CD14-positive monocyte (primary cell): ENCODE data around the gene RNASEL. TPM values are rescaled to one million over a fixed set of nuclear protein-coding genes. Genes with fewer than 3 reads are reported as not detected.
"Not testable (repeated sequence)": the region's sequence is repeated elsewhere in the genome, so short reads cannot be mapped to it uniquely, and the experiment has no call there.

Source experiments
- DNase-seq, 3 donors: peaks; one replicate each; pipeline ENCODE4 v3.0.0-alpha.2; 2011 to 2022
- H2AFZ ChIP-seq: 2 replicates; pipeline ENCODE4 v1.6.0; 2012; ENCODE audit warnings: mild to moderate bottlenecking, low read depth, low read length, inconsistent platforms; ENCODE audit not compliant: insufficient read depth, poor library complexity, severe bottlenecking
- H3K27ac ChIP-seq, 2 donors: 1 replicate in 1 of 2; 2 replicates in 1 of 2; pipeline ENCODE4 v1.5.1; 2012 to 2013; ENCODE audit warnings: low read length in 2 of 2, control low read depth in 1 of 2, inconsistent platforms in 1 of 2, low read depth in 1 of 2, mild to moderate bottlenecking in 1 of 2
- H3K27me3 ChIP-seq, 2 donors: one replicate each; pipeline versions ENCODE4 v1.6.0 to v1.6.1; 2011 to 2013; ENCODE audit warnings: low read length in 2 of 2; ENCODE audit not compliant: control insufficient read depth in 2 of 2, insufficient read depth in 2 of 2
- H3K36me3 ChIP-seq, 2 donors: replicated peaks in 1 of 2; 1 replicate in 1 of 2; 2 replicates in 1 of 2; pipeline versions ENCODE4 v1.5.1 to v1.6.1; 2012 to 2013; ENCODE audit warnings: low read length in 2 of 2, control low read depth in 1 of 2, inconsistent platforms in 1 of 2, mild to moderate bottlenecking in 1 of 2; ENCODE audit not compliant: insufficient read depth in 2 of 2, control insufficient read depth in 1 of 2
- H3K4me1 ChIP-seq, 2 donors: 1 replicate in 1 of 2; 2 replicates in 1 of 2; pipeline versions ENCODE4 v1.5.1 to v1.6.1; 2012 to 2013; ENCODE audit warnings: low read length in 2 of 2, control low read depth in 1 of 2, inconsistent platforms in 1 of 2, mild to moderate bottlenecking in 1 of 2, moderate library complexity in 1 of 2; ENCODE audit not compliant: insufficient read depth in 2 of 2, control insufficient read depth in 1 of 2
- H3K4me2 ChIP-seq: replicated peaks from 2 replicates; pipeline ENCODE3; 2012; ENCODE audit warnings: low read length, moderate library complexity, mild to moderate bottlenecking; ENCODE audit not compliant: poor library complexity, severe bottlenecking; ENCODE audit errors: extremely low read depth
- H3K4me3 ChIP-seq, 3 experiments: fragments of 200-600 bp in 1 of 3; sonication (generic) in 1 of 3; replicated peaks in 1 of 3; 1 replicate in 2 of 3; 2 replicates in 1 of 3; pipeline ENCODE4 v1.5.1; 2011 to 2013; ENCODE audit warnings: low read length in 3 of 3, mild to moderate bottlenecking in 3 of 3, control low read depth in 2 of 3, low read depth in 2 of 3, inconsistent platforms in 1 of 3, moderate library complexity in 1 of 3
- H3K79me2 ChIP-seq: 2 replicates; pipeline ENCODE4 v1.6.0; 2012; ENCODE audit warnings: mild to moderate bottlenecking, control low read depth, inconsistent platforms, low read length, moderate library complexity; ENCODE audit not compliant: insufficient read depth
- H3K9ac ChIP-seq: 2 replicates; pipeline ENCODE4 v1.6.0; 2017; ENCODE audit warnings: low read length, mild to moderate bottlenecking; ENCODE audit not compliant: insufficient read depth, poor library complexity, severe bottlenecking
- H3K9me3 ChIP-seq, 2 donors: replicated peaks in 1 of 2; 1 replicate in 1 of 2; 2 replicates in 1 of 2; pipeline versions ENCODE4 v1.5.1 to v1.6.1; 2012 to 2013; ENCODE audit warnings: low read length in 2 of 2, control low read depth in 1 of 2; ENCODE audit not compliant: control insufficient read depth in 1 of 2, insufficient read depth in 1 of 2
- H4K20me1 ChIP-seq: 2 replicates; pipeline ENCODE4 v1.6.0; 2012; ENCODE audit warnings: mild to moderate bottlenecking, low read length, control low read depth, moderate library complexity; ENCODE audit not compliant: insufficient read depth
- H3K27ac Mint-ChIP-seq, 7 donors: one replicate each; pipeline ENCODE4 v1.8.0; 2020; ENCODE audit warnings: mild to moderate bottlenecking in 7 of 7, mixed read lengths in 7 of 7, moderate library complexity in 6 of 7, inconsistent platforms in 2 of 7
- H3K27me3 Mint-ChIP-seq, 3 donors: one replicate each; pipeline ENCODE4 v1.8.0; 2021 to 2022; ENCODE audit warnings: low read depth in 3 of 3, mild to moderate bottlenecking in 3 of 3, mixed read lengths in 3 of 3, moderate library complexity in 3 of 3, inconsistent platforms in 1 of 3
- H3K36me3 Mint-ChIP-seq, 2 donors: one replicate each; pipeline ENCODE4 v1.8.0; 2020; ENCODE audit warnings: mixed read lengths in 2 of 2, inconsistent platforms in 1 of 2, mild to moderate bottlenecking in 1 of 2
- H3K4me1 Mint-ChIP-seq: one replicate; pipeline ENCODE4 v1.8.0; 2020; ENCODE audit warnings: mild to moderate bottlenecking, mixed read lengths
- H3K4me3 Mint-ChIP-seq, 2 donors: one replicate each; pipeline ENCODE4 v1.8.0; 2020; ENCODE audit warnings: mild to moderate bottlenecking in 2 of 2, mixed read lengths in 2 of 2, moderate library complexity in 1 of 2
- H3K9me3 Mint-ChIP-seq, 7 donors: one replicate each; pipeline ENCODE4 v1.8.0; 2020 to 2022; ENCODE audit warnings: mixed read lengths in 7 of 7, mild to moderate bottlenecking in 6 of 7, moderate library complexity in 6 of 7, inconsistent platforms in 2 of 7
- WGBS: methylation state at CpG from one replicate; pipeline ENCODE4 v1.1.5; 2013; ENCODE audit warnings: missing lambda C conversion rate; ENCODE audit not compliant: insufficient coverage; 5-methylcytosine and 5-hydroxymethylcytosine counted together
- intact Hi-C, 2 donors: fragments of 100-400 bp; cut with micrococcal nuclease; formaldehyde crosslinking; loops; one replicate each; pipeline versions ENCODE4 v1.15.0 to v1.15.1; 2023
- polyA plus RNA-seq, 3 donors: library from polyadenylated mRNA; depleted of rRNA in 1 of 3; unstranded in 2 of 3; stranded (reverse) in 1 of 3; fragments of 300-500 nt in 2 of 3; fragments of >200 nt in 1 of 3; fragmentation: Illumina TruSeq in 2 of 3; gene quantifications; 1 replicate in 2 of 3; 2 replicates in 1 of 3; pipeline ENCODE4 v1.2.3, GENCODE V29; 2012 to 2021
- TF ChIP-seq, protein P1 (sequence below): fragments of 200-600 bp; IDR thresholded peaks from one replicate; pipeline ENCODE4 v1.8.0; 2022; ENCODE audit warnings: antibody characterized with exemption, mild to moderate bottlenecking

The RNASEL gene
- polyA plus RNA-seq, 3 donors = 6.9 to 12.3 (median 7.9) TPM

DNA sequence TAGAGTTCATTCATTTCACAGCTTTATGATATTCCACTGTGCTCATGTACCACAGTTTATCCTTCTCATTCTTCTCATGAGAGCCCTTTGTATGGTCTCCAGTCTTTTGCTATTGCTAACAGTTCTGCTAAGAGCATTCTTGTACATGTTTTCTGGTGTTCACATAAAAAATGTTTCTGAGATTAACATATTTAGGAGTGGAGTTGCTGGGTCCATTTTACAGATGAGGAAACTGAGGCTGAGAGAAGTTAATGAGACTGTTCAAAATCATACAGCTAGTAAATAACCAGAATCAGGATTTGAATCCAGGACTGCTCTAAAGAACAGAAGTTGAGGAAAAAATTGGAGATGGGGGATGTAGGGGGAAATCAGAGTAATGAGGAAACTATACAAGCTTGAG is 44.0 kb upstream of the RNASEL start:
- H4K20me1 ChIP-seq = no peaks in the 10 kb centered on the region
- DNase-seq = no peak
- TF ChIP-seq, protein P1, sequence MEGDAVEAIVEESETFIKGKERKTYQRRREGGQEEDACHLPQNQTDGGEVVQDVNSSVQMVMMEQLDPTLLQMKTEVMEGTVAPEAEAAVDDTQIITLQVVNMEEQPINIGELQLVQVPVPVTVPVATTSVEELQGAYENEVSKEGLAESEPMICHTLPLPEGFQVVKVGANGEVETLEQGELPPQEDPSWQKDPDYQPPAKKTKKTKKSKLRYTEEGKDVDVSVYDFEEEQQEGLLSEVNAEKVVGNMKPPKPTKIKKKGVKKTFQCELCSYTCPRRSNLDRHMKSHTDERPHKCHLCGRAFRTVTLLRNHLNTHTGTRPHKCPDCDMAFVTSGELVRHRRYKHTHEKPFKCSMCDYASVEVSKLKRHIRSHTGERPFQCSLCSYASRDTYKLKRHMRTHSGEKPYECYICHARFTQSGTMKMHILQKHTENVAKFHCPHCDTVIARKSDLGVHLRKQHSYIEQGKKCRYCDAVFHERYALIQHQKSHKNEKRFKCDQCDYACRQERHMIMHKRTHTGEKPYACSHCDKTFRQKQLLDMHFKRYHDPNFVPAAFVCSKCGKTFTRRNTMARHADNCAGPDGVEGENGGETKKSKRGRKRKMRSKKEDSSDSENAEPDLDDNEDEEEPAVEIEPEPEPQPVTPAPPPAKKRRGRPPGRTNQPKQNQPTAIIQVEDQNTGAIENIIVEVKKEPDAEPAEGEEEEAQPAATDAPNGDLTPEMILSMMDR = no peak
- no peaks in the 10 kb centered on the region for H3K9me3 Mint-ChIP-seq
- peaks cover 10% of the 10 kb centered on the region for H3K4me1 Mint-ChIP-seq
- H3K27ac Mint-ChIP-seq = no peak overlapping the region
- no peak overlapping the region for H3K9ac ChIP-seq
- H3K4me1 ChIP-seq = no peaks in the 10 kb centered on the region
- H3K36me3 ChIP-seq = no peaks in the 10 kb centered on the region
- H3K4me3 ChIP-seq = no peak overlapping the region
- no peaks in the 10 kb centered on the region for H3K79me2 ChIP-seq
- no peak overlapping the region for H2AFZ ChIP-seq
- H3K4me2 ChIP-seq = no peak overlapping the region
- H3K4me3 Mint-ChIP-seq = no peak overlapping the region
- intact Hi-C loops = no loop called here
- peaks cover 0 to 9% (median 5%) of the 10 kb centered on the region in 3 donors for H3K27me3 Mint-ChIP-seq
- no peaks in the 10 kb centered on the region for H3K36me3 Mint-ChIP-seq
- no peaks in the 10 kb centered on the region for H3K27me3 ChIP-seq
- no peaks in the 10 kb centered on the region for H3K9me3 ChIP-seq
- no peak overlapping the region for H3K27ac ChIP-seq

DNA sequence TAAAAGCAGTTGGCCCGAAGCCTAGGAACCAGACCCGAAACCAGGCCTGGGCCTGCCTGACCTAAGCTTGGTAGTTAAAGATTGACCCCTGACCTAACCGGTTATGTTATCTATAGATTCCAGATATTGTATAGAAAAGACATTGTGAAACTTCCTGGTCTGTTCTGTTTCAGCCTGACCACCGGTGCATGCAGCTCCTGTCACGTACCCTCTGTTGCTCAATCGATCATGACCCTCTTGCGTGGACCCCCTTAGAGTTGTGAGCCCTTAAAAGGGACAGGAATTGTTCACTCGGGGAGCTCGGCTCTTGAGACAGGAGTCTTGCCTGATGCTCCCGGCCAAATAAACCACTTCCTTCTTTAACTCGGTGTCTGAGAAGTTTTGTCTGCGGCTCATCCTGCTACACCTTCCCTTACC is 43.4 kb upstream of the RNASEL start:
- H3K27me3 Mint-ChIP-seq, H3K36me3 ChIP-seq, H2AFZ ChIP-seq, DNase-seq, intact Hi-C loops, H3K4me1 ChIP-seq, H4K20me1 ChIP-seq, H3K9me3 Mint-ChIP-seq, H3K9ac ChIP-seq, H3K79me2 ChIP-seq, H3K9me3 ChIP-seq, H3K27ac ChIP-seq, H3K27ac Mint-ChIP-seq, H3K27me3 ChIP-seq, H3K4me3 ChIP-seq, H3K4me2 ChIP-seq, H3K36me3 Mint-ChIP-seq: not testable (repeated sequence)
- peak overlapping the region; percentile 51 to 83 for H3K4me3 Mint-ChIP-seq
- 2% methylated on average over 8 of the region's 12 CpGs for WGBS
- peaks cover 10% of the 10 kb centered on the region for H3K4me1 Mint-ChIP-seq
